HEK293 (cell line): ENCODE measurements around the gene PTDSS2.

Experiments
- CTCF ChIA-PET: fragments of 350-600 bp; formaldehyde crosslinking; extraction: SDS; loops from one replicate; lab custom pipeline; 2021; ENCODE audit warnings: antibody characterized with exemption; lab: Yijun Ruan, JAX
- POLR2A ChIA-PET: fragments of 300-600 bp; formaldehyde crosslinking; extraction: SDS; loops from one replicate; lab custom pipeline; 2020; ENCODE audit warnings: antibody characterized with exemption, inconsistent platforms; lab: Yijun Ruan, JAX
- H3K27ac ChIP-seq: fragments of 200-500 bp; sonication (Bioruptor generic); 2 replicates; pipeline ENCODE4 v1.5.1; 2014; ENCODE audit warnings: low read depth, low read length, control low read depth, inconsistent platforms; ENCODE audit errors: extremely low read depth
- H3K36me3 ChIP-seq, 2 experiments: fragments of 200-500 bp in 1 of 2; sonication (Bioruptor generic) in 1 of 2; 1 replicate in 1 of 2; 2 replicates in 1 of 2; pipeline ENCODE4 v1.5.1; 2014 to 2017; ENCODE audit warnings: inconsistent platforms in 2 of 2, low read length in 2 of 2; ENCODE audit not compliant: control insufficient read depth in 2 of 2, insufficient read depth in 1 of 2
- H3K4me1 ChIP-seq: fragments of 200-500 bp; sonication (Bioruptor generic); 2 replicates; pipeline ENCODE4 v1.5.1; 2014; ENCODE audit warnings: mild to moderate bottlenecking, low read length, inconsistent platforms; ENCODE audit not compliant: control insufficient read depth, insufficient read depth
- H3K4me3 ChIP-seq: 2 replicates; pipeline ENCODE4 v1.5.1; 2011; ENCODE audit warnings: low read depth, mild to moderate bottlenecking, control low read depth, low read length, moderate library complexity
- H3K9me3 ChIP-seq: fragments of 200-500 bp; sonication (Bioruptor generic); 2 replicates; pipeline ENCODE4 v1.5.1; 2014; ENCODE audit warnings: low read depth, low read length, inconsistent platforms; ENCODE audit not compliant: control insufficient read depth, insufficient read depth
- BCL11B ChIP-seq: fragments of 450-650 bp; formaldehyde crosslinking; IDR thresholded peaks from 2 replicates; pipeline ENCODE4 v1.5.1; 2016; ENCODE audit warnings: low read depth, missing biosample characterization, missing genetic modification characterization
- GLI2 ChIP-seq: fragments of 450-650 bp; formaldehyde crosslinking; IDR thresholded peaks from 2 replicates; pipeline ENCODE4; 2017; ENCODE audit warnings: missing biosample characterization, missing genetic modification characterization, low read depth, borderline replicate concordance
- KLF7 ChIP-seq: fragments of 450-650 bp; formaldehyde crosslinking; IDR thresholded peaks from 2 replicates; pipeline ENCODE4 v1.5.1; 2016; ENCODE audit warnings: missing biosample characterization, missing genetic modification characterization, borderline replicate concordance
- TRIM28 ChIP-seq: IDR thresholded peaks from 2 replicates; pipeline ENCODE4 v1.6.1; 2011; ENCODE audit warnings: low read length, control low read depth, borderline replicate concordance
- ZBTB21 ChIP-seq: fragments of 450-650 bp; formaldehyde crosslinking; IDR thresholded peaks from 2 replicates; pipeline ENCODE4 v1.5.1; 2017; ENCODE audit warnings: missing biosample characterization, missing genetic modification characterization
- ZNF140 ChIP-seq: fragments of 450-650 bp; formaldehyde crosslinking; IDR thresholded peaks from 2 replicates; pipeline ENCODE4 v1.5.1; 2016; ENCODE audit warnings: missing biosample characterization, missing genetic modification characterization
- ZNF16 ChIP-seq: fragments of 450-650 bp; formaldehyde crosslinking; IDR thresholded peaks from 2 replicates; pipeline ENCODE4 v1.5.1; 2016; ENCODE audit warnings: low read depth, missing biosample characterization, missing genetic modification characterization
- ZNF19 ChIP-seq: fragments of 450-650 bp; formaldehyde crosslinking; IDR thresholded peaks from 2 replicates; pipeline ENCODE4; 2016; ENCODE audit warnings: missing biosample characterization, missing genetic modification characterization, low read depth
- ZNF202 ChIP-seq: fragments of 450-650 bp; formaldehyde crosslinking; IDR thresholded peaks from 2 replicates; pipeline ENCODE4 v1.5.1; 2016; ENCODE audit warnings: missing biosample characterization, missing genetic modification characterization, borderline replicate concordance
- ZNF266 ChIP-seq: fragments of 450-650 bp; formaldehyde crosslinking; IDR thresholded peaks from 2 replicates; pipeline ENCODE4 v1.5.1; 2016; ENCODE audit warnings: missing biosample characterization, missing genetic modification characterization, low read depth
- ZNF416 ChIP-seq: fragments of 450-650 bp; formaldehyde crosslinking; IDR thresholded peaks from 2 replicates; pipeline ENCODE4 v1.5.1; 2016; ENCODE audit warnings: missing biosample characterization, missing genetic modification characterization
- ZNF473 ChIP-seq: fragments of 450-650 bp; formaldehyde crosslinking; IDR thresholded peaks from 2 replicates; pipeline ENCODE4 v1.5.1; 2017; ENCODE audit warnings: missing biosample characterization, missing genetic modification characterization
- ZNF555 ChIP-seq: fragments of 450-650 bp; formaldehyde crosslinking; conservative IDR thresholded peaks from 2 replicates; pipeline ENCODE4 v1.5.1; 2017; ENCODE audit warnings: missing biosample characterization, mild to moderate bottlenecking, missing genetic modification characterization, inconsistent platforms
- ZNF629 ChIP-seq: fragments of 450-650 bp; formaldehyde crosslinking; IDR thresholded peaks from 2 replicates; pipeline ENCODE4 v1.5.1; 2017; ENCODE audit warnings: missing biosample characterization, missing genetic modification characterization
- TF ChIP-seq, protein P1 (sequence below): fragments of 450-650 bp; formaldehyde crosslinking; IDR thresholded peaks from 2 replicates; pipeline ENCODE4 v1.5.1; 2017; ENCODE audit warnings: missing biosample characterization, missing genetic modification characterization
- TF ChIP-seq, protein P2 (sequence below): fragments of 450-650 bp; formaldehyde crosslinking; IDR thresholded peaks from 2 replicates; pipeline ENCODE4 v1.5.1; 2016; ENCODE audit warnings: missing biosample characterization, missing genetic modification characterization
- TF ChIP-seq, protein P3 (sequence below): fragments of 450-650 bp; formaldehyde crosslinking; IDR thresholded peaks from 2 replicates; pipeline ENCODE4 v1.5.1; 2016; ENCODE audit warnings: missing biosample characterization, missing genetic modification characterization
- TF ChIP-seq, protein P4 (sequence below): fragments of 450-650 bp; formaldehyde crosslinking; IDR thresholded peaks from 2 replicates; pipeline ENCODE4 v1.5.1; 2016; ENCODE audit warnings: missing biosample characterization, missing genetic modification characterization
- TF ChIP-seq, protein P5 (sequence below): fragments of 450-650 bp; formaldehyde crosslinking; IDR thresholded peaks from 2 replicates; pipeline ENCODE4 v1.5.1; 2016; ENCODE audit warnings: missing biosample characterization, missing genetic modification characterization, low read depth

The PTDSS2 gene

DNA sequence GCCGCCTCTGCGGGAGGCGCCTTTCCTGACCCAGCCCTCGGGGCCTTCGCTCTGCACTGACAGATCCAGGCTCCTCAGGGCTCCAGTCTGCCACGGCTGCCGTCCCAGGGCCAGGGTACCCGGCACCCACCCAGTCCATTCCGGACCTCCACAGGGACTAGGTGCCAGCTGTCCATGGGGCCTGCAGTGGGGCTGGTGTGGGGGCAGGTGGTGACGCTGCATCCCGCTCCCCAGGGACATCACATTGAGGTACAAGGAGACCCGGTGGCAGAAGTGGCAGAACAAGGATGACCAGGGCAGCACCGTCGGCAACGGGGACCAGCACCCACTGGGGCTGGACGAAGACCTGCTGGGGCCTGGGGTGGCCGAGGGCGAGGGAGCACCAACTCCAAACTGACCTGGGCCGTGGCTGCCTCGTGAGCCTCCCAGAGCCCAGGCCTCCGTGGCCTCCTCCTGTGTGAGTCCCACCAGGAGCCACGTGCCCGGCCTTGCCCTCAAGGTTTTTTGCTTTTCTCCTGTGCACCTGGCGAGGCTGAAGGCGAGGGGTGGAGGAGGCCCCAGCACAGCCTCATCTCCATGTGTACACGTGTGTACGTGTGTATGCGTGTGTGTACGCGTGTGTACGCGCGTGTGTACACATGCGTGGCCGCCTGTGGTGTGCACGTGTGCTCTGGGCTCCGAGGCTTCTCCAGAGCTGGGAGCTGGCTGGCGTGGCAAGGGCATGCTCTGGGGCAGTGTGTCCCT, 40.3 kb downstream of the PTDSS2 start (continued):
- TF ChIP-seq, protein P1, sequence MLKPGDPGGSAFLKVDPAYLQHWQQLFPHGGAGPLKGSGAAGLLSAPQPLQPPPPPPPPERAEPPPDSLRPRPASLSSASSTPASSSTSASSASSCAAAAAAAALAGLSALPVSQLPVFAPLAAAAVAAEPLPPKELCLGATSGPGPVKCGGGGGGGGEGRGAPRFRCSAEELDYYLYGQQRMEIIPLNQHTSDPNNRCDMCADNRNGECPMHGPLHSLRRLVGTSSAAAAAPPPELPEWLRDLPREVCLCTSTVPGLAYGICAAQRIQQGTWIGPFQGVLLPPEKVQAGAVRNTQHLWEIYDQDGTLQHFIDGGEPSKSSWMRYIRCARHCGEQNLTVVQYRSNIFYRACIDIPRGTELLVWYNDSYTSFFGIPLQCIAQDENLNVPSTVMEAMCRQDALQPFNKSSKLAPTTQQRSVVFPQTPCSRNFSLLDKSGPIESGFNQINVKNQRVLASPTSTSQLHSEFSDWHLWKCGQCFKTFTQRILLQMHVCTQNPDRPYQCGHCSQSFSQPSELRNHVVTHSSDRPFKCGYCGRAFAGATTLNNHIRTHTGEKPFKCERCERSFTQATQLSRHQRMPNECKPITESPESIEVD (tag by site-specific recombination) = no peak

DNA sequence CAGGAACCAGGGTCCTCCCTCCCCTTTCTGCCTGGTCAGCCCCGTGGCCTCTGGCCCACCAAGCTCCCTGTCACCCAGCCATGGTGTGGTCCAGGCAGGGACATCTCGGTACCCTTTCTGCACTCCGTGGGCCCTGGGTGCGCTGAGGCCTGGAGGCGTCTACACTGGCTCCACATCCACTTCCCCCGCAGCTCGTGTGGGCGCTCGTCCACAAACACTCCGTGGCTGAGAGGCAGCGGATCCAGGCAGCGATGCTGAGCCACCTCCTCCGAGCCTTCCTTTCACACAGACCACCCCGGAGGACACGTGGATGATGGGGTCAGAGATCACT, 40.8 kb downstream of the PTDSS2 start:
- TF ChIP-seq, protein P2, sequence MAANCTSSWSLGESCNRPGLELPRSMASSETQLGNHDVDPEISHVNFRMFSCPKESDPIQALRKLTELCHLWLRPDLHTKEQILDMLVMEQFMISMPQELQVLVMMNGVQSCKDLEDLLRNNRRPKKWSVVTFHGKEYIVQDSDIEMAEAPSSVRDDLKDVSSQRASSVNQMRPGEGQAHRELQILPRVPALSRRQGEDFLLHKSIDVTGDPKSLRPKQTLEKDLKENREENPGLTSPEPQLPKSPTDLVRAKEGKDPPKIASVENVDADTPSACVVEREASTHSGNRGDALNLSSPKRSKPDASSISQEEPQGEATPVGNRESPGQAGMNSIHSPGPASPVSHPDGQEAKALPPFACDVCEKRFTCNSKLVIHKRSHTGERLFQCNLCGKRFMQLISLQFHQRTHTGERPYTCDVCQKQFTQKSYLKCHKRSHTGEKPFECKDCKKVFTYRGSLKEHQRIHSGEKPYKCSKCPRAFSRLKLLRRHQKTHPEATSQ (tag by site-specific recombination) = no peak
- TF ChIP-seq GLI2 (no peak), ZNF629 (tag by site-specific recombination) (no peak), ZNF555 (tag by site-specific recombination) (no peak), ZNF19 (no peak), ZNF140 (no peak), ZNF473 (no peak), ZNF202 (tag by site-specific recombination) (no peak), ZNF16 (tag by site-specific recombination) (no peak), KLF7 (tag by site-specific recombination) (no peak), TRIM28 (no peak), ZNF266 (tag by site-specific recombination) (no peak), ZNF416 (tag by site-specific recombination) (no peak), ZBTB21 (no peak), BCL11B (tag by site-specific recombination) (no peak)
- TF ChIP-seq, protein P3, sequence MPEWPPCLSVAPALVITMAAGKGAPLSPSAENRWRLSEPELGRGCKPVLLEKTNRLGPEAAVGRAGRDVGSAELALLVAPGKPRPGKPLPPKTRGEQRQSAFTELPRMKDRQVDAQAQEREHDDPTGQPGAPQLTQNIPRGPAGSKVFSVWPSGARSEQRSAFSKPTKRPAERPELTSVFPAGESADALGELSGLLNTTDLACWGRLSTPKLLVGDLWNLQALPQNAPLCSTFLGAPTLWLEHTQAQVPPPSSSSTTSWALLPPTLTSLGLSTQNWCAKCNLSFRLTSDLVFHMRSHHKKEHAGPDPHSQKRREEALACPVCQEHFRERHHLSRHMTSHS (tag by site-specific recombination) = no peak
- TF ChIP-seq, protein P4, sequence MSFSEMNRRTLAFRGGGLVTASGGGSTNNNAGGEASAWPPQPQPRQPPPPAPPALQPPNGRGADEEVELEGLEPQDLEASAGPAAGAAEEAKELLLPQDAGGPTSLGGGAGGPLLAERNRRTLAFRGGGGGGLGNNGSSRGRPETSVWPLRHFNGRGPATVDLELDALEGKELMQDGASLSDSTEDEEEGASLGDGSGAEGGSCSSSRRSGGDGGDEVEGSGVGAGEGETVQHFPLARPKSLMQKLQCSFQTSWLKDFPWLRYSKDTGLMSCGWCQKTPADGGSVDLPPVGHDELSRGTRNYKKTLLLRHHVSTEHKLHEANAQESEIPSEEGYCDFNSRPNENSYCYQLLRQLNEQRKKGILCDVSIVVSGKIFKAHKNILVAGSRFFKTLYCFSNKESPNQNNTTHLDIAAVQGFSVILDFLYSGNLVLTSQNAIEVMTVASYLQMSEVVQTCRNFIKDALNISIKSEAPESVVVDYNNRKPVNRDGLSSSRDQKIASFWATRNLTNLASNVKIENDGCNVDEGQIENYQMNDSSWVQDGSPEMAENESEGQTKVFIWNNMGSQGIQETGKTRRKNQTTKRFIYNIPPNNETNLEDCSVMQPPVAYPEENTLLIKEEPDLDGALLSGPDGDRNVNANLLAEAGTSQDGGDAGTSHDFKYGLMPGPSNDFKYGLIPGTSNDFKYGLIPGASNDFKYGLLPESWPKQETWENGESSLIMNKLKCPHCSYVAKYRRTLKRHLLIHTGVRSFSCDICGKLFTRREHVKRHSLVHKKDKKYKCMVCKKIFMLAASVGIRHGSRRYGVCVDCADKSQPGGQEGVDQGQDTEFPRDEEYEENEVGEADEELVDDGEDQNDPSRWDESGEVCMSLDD (tag by site-specific recombination) = no peak
- TF ChIP-seq, protein P5, sequence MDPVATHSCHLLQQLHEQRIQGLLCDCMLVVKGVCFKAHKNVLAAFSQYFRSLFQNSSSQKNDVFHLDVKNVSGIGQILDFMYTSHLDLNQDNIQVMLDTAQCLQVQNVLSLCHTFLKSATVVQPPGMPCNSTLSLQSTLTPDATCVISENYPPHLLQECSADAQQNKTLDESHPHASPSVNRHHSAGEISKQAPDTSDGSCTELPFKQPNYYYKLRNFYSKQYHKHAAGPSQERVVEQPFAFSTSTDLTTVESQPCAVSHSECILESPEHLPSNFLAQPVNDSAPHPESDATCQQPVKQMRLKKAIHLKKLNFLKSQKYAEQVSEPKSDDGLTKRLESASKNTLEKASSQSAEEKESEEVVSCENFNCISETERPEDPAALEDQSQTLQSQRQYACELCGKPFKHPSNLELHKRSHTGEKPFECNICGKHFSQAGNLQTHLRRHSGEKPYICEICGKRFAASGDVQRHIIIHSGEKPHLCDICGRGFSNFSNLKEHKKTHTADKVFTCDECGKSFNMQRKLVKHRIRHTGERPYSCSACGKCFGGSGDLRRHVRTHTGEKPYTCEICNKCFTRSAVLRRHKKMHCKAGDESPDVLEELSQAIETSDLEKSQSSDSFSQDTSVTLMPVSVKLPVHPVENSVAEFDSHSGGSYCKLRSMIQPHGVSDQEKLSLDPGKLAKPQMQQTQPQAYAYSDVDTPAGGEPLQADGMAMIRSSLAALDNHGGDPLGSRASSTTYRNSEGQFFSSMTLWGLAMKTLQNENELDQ (tag by site-specific recombination) = no peak
- Histone ChIP-seq H3K9me3 (no peaks in the 10 kb centered on the region), H3K27ac (no peak overlapping the region), H3K4me3 (no peak overlapping the region), H3K36me3 (peaks cover 0 to 69% of the 10 kb centered on the region in 2 experiments; a peak in 1 of 3 replicates), H3K4me1 (no peaks in the 10 kb centered on the region)
- ChIA-PET CTCF (no interaction called here), POLR2A (interaction anchor here (0.7 kb wide), 1 partner anchor 16 kb away, joined by 3 read pairs; the partner anchor contains the start of gene RNH1)
